ENCODE data around the gene ADGRF1. TPM values are rescaled to one million over a fixed set of nuclear protein-coding genes. Genes with fewer than 3 reads are reported as not detected.

Gene ADGRF1
- total RNA-seq, 1 experiment from 2014 or later: 39.6 TPM

GRCh38 chr6:46972531-46972930 is 69.6 kb downstream of the ADGRF1 start:
- H3K4me2 ChIP-seq (ENCODE audit: low read length): no peak overlapping the region
- ChIA-PET POLR2A (no interaction called here), RAD21 (ENCODE audit: low non-redundant PET in 1 of 2, low total read pairs in 2 of 2, uncharacterized antibody in 2 of 2, unreplicated experiment in 2 of 2) (no interaction called here), CTCF (no interaction called here)
- H3K79me2 ChIP-seq (ENCODE audit: insufficient read depth, low read length): no peaks in the 10 kb centered on the region
- H3K4me3 ChIP-seq (replicated peaks in 1 of 2; ENCODE audit: low read depth in 1 of 2, low read length in 2 of 2): no peak overlapping the region
- H2AFZ ChIP-seq (ENCODE audit: low read depth, low read length, poor library complexity, severe bottlenecking): no peak overlapping the region
- DNase-seq (ENCODE audit: low read depth, low spot score) (no peak), ATAC-seq (no peak)
- H3K36me3 ChIP-seq (ENCODE audit: control insufficient read depth in 1 of 2, insufficient read depth in 2 of 2, low read length in 2 of 2): no peaks in the 10 kb centered on the region
- H3K27me3 ChIP-seq (ENCODE audit: insufficient read depth, low read length): no peaks in the 10 kb centered on the region
- H3K4me1 ChIP-seq (ENCODE audit: control insufficient read depth in 1 of 2, insufficient read depth in 2 of 2, low read length in 2 of 2): no peaks in the 10 kb centered on the region
- no peak overlapping the region for H3K9ac ChIP-seq (ENCODE audit: low read length)
- no peaks in the 10 kb centered on the region for H4K20me1 ChIP-seq (ENCODE audit: insufficient read depth)
- no peaks in the 10 kb centered on the region for H3K9me2 ChIP-seq (ENCODE audit: insufficient read depth)
- no TSS peak for BruUV-seq (replicated peaks)
- no peak overlapping the region for H3K27ac ChIP-seq (ENCODE audit: low read depth, low read length)
- intact Hi-C loops (cut with micrococcal nuclease): no loop called here
- no peak for TF ChIP-seq REST (IDR thresholded peaks at IDR 0.05; ENCODE audit: low read depth)
- TF ChIP-seq EZH2phosphoT487 (IDR thresholded peaks at IDR 0.05; ENCODE audit: borderline replicate concordance): no peak
- TF ChIP-seq ATF3 (IDR thresholded peaks at IDR 0.05): no peak
- TF ChIP-seq JUND (IDR thresholded peaks at IDR 0.05): no peak
- TF ChIP-seq EZH2 (IDR thresholded peaks at IDR 0.05): no peak
- TF ChIP-seq POLR2AphosphoS5 (IDR thresholded peaks at IDR 0.05; ENCODE audit: low read depth, low read length): no peak
- no peak for TF ChIP-seq YY1 (IDR thresholded peaks at IDR 0.05; ENCODE audit: extremely low read depth, insufficient replicate concordance, low read depth, low read length)
- TF ChIP-seq ZBTB33 (IDR thresholded peaks at IDR 0.05; ENCODE audit: extremely low read depth, insufficient replicate concordance, low read length): no peak
- no peak for TF ChIP-seq EGR1 (IDR thresholded peaks at IDR 0.05; ENCODE audit: low read depth)
- TF ChIP-seq ELF1 (IDR thresholded peaks at IDR 0.05; ENCODE audit: borderline replicate concordance, low read depth): no peak
- TF ChIP-seq CBX3 (IDR thresholded peaks at IDR 0.05; ENCODE audit: low read depth): no peak
- TF ChIP-seq SIN3A (IDR thresholded peaks at IDR 0.05; ENCODE audit: low read depth): no peak
- TF ChIP-seq POLR2A (IDR thresholded peaks at IDR 0.05; ENCODE audit: borderline replicate concordance, extremely low read depth, insufficient read depth, insufficient read length): no peak
- no peak for TF ChIP-seq MAX (IDR thresholded peaks at IDR 0.05)
- TF ChIP-seq RAD21 (IDR thresholded peaks at IDR 0.05; ENCODE audit: low read depth): no peak
- H3K9me3 ChIP-seq (ENCODE audit: control insufficient read depth in 1 of 2, insufficient read depth in 1 of 2, low read depth in 1 of 2, low read length in 2 of 2): no peaks in the 10 kb centered on the region
